ENCODE results near the gene WSB2. TPM values are rescaled to one million over a fixed set of nuclear protein-coding genes. Genes with fewer than 3 reads are reported as not detected.

WSB2 gene
- total RNA-seq, 1 donor: 119 TPM

DNA sequence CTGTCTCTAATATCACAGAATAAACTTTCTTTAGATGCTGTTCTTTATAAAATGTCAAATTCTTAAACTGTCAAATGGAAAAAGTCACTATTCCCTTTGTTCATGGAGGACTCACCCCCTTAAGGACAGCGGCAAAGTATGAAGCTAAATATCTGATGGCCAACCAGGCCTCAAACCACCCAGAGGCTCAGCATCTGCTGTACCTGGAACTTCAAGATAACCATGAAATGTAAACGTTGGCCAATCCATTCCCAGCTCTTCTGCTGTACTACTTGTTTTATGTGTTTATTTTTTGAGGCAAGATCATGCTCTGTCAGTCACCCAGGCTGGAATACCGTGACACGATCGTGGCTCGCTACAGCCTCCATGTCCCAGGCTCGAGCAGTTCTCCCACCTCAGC is 28.8 kb downstream of the WSB2 start:
- H3K36me3 ChIP-seq (ENCODE audit: insufficient read depth, low read length): peaks cover 86% of the 10 kb centered on the region
- TF ChIP-seq, protein P1, sequence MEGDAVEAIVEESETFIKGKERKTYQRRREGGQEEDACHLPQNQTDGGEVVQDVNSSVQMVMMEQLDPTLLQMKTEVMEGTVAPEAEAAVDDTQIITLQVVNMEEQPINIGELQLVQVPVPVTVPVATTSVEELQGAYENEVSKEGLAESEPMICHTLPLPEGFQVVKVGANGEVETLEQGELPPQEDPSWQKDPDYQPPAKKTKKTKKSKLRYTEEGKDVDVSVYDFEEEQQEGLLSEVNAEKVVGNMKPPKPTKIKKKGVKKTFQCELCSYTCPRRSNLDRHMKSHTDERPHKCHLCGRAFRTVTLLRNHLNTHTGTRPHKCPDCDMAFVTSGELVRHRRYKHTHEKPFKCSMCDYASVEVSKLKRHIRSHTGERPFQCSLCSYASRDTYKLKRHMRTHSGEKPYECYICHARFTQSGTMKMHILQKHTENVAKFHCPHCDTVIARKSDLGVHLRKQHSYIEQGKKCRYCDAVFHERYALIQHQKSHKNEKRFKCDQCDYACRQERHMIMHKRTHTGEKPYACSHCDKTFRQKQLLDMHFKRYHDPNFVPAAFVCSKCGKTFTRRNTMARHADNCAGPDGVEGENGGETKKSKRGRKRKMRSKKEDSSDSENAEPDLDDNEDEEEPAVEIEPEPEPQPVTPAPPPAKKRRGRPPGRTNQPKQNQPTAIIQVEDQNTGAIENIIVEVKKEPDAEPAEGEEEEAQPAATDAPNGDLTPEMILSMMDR (IDR thresholded peaks at IDR 0.05; ENCODE audit: extremely low read depth, low read depth, low read length): no peak

DNA sequence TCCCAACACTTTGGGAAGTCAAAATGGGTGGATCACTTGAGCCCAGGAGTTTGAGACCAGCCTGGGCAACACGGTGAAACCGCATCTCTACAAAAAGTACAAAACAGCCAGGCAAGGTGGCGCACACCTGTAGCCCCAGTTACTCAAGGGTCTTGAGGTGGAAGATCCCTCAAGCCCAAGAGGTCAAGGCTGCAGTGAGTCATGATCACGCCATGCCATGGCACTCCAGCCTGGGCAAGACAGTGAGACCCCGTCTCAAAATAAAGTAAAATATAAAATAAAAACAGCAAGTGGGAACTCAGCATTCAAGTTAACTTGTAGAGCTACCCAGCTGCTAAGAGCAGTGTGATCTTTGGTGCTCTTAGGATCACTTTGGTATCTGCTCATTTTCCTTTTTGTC is 31.8 kb downstream of the WSB2 start:
- peaks cover 4% of the 10 kb centered on the region for H3K4me1 ChIP-seq (ENCODE audit: insufficient read depth, low read length)
- H3K9me3 ChIP-seq (ENCODE audit: low read depth, low read length): no peaks in the 10 kb centered on the region
- no peaks in the 10 kb centered on the region for H3K27me3 ChIP-seq (ENCODE audit: insufficient read depth, low read length)
- peaks cover 2% of the 10 kb centered on the region for H3K79me2 ChIP-seq (ENCODE audit: insufficient read depth, low read length)
- no peak overlapping the region for H3K4me2 ChIP-seq (ENCODE audit: insufficient read depth, low read length)
- no peak overlapping the region for H3K27ac ChIP-seq (ENCODE audit: low read depth, low read length)
- H3K36me3 ChIP-seq (ENCODE audit: insufficient read depth, low read length): peaks cover 76% of the 10 kb centered on the region
- DNase-seq (ENCODE audit: insufficient read length, low spot score, missing footprints): no peak
- no peak overlapping the region for H2AFZ ChIP-seq (ENCODE audit: low read length)
- H3K4me3 ChIP-seq (ENCODE audit: insufficient read depth, low read length): no peak overlapping the region
- TF ChIP-seq, protein P1 (IDR thresholded peaks at IDR 0.05; ENCODE audit: extremely low read depth, low read depth, low read length): no peak
- H4K20me1 ChIP-seq (ENCODE audit: insufficient read depth, low read length): peaks cover 2% of the 10 kb centered on the region

More for the DNA sequence above, 28.8 kb downstream of the WSB2 start:
- H3K9me3 ChIP-seq (ENCODE audit: low read depth, low read length): no peaks in the 10 kb centered on the region
- no peak for DNase-seq (ENCODE audit: insufficient read length, low spot score, missing footprints)
- H3K27ac ChIP-seq (ENCODE audit: low read depth, low read length): no peak overlapping the region
- no peaks in the 10 kb centered on the region for H3K27me3 ChIP-seq (ENCODE audit: insufficient read depth, low read length)
- peaks cover 10% of the 10 kb centered on the region for H4K20me1 ChIP-seq (ENCODE audit: insufficient read depth, low read length)
- no peak overlapping the region for H3K4me2 ChIP-seq (ENCODE audit: insufficient read depth, low read length)
- no peak overlapping the region for H2AFZ ChIP-seq (ENCODE audit: low read length)
- H3K4me3 ChIP-seq (ENCODE audit: insufficient read depth, low read length): no peak overlapping the region
- H3K79me2 ChIP-seq (ENCODE audit: insufficient read depth, low read length): peaks cover 2% of the 10 kb centered on the region
- peaks cover 4% of the 10 kb centered on the region for H3K4me1 ChIP-seq (ENCODE audit: insufficient read depth, low read length)

DNA sequence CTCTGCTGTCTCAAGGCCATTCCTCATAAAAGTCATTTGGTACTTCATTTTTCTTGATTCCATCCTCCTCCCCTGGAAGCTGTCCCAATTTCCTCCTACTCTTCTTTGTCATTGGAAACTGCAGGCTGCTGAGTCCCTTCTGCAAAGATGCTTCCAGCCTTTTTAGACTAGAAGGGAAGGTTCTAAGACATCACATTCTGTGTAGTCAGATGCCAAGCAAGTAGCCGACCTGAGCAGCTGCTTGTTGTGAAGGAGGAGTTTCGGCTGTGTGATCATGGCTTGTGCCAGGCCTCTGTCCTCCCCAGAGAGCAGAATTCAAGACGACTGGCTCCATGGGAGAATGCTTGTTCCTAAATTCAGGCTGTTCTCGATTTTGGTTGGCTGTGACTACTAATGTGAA is 35.8 kb downstream of the WSB2 start:
- Histone ChIP-seq H4K20me1 (ENCODE audit: insufficient read depth, low read length) (no peaks in the 10 kb centered on the region), H3K4me3 (ENCODE audit: insufficient read depth, low read length) (no peak overlapping the region), H3K4me1 (ENCODE audit: insufficient read depth, low read length) (no peaks in the 10 kb centered on the region), H3K4me2 (ENCODE audit: insufficient read depth, low read length) (no peak overlapping the region), H2AFZ (ENCODE audit: low read length) (no peak overlapping the region), H3K79me2 (ENCODE audit: insufficient read depth, low read length) (no peaks in the 10 kb centered on the region), H3K9me3 (ENCODE audit: low read depth, low read length) (no peaks in the 10 kb centered on the region), H3K36me3 (ENCODE audit: insufficient read depth, low read length) (peaks cover 39% of the 10 kb centered on the region), H3K27me3 (ENCODE audit: insufficient read depth, low read length) (no peaks in the 10 kb centered on the region), H3K27ac (ENCODE audit: low read depth, low read length) (no peak overlapping the region)
- TF ChIP-seq, protein P1 (IDR thresholded peaks at IDR 0.05; ENCODE audit: extremely low read depth, low read depth, low read length): no peak
- no peak for DNase-seq (ENCODE audit: insufficient read length, low spot score, missing footprints)

DNA sequence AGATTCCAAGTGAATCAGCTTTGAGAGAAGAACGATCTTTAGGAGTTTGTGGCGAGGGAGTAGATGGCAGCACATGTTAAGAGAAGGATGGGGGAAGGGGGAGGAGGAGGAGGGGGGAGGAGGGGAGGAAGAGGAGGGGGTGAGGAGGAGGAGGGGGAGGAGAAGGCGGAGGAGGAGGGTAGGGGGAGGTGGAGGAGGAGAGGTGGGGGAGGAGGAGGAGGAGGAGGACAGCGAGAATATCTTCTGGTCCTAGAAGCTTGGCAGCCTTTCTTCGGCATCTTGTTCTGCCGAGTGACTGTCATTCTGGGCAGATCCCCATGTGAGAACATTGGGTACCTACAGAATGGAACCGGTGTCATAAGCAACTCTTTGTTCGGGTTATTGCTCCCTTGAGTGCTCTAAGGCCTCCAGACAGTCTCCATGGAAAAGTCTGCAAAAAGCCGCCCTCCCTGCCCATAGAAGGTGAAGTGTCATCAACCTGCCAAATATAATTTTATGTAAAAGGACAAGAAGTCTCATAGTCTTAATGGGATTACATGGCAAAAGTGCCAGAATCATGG is 37.6 kb downstream of the WSB2 start:
- no peak for DNase-seq (ENCODE audit: insufficient read length, low spot score, missing footprints)
- peaks cover 38% of the 10 kb centered on the region for H3K36me3 ChIP-seq (ENCODE audit: insufficient read depth, low read length)
- no peaks in the 10 kb centered on the region for H3K4me1 ChIP-seq (ENCODE audit: insufficient read depth, low read length)
- H3K79me2 ChIP-seq (ENCODE audit: insufficient read depth, low read length): no peaks in the 10 kb centered on the region
- H3K4me2 ChIP-seq (ENCODE audit: insufficient read depth, low read length): no peak overlapping the region
- TF ChIP-seq, protein P1 (IDR thresholded peaks at IDR 0.05; ENCODE audit: extremely low read depth, low read depth, low read length): no peak
- H2AFZ ChIP-seq (ENCODE audit: low read length): no peak overlapping the region
- H4K20me1 ChIP-seq (ENCODE audit: insufficient read depth, low read length): no peaks in the 10 kb centered on the region
- H3K27ac ChIP-seq (ENCODE audit: low read depth, low read length): no peak overlapping the region
- no peaks in the 10 kb centered on the region for H3K9me3 ChIP-seq (ENCODE audit: low read depth, low read length)
- H3K27me3 ChIP-seq (ENCODE audit: insufficient read depth, low read length): no peaks in the 10 kb centered on the region
- H3K4me3 ChIP-seq (ENCODE audit: insufficient read depth, low read length): no peak overlapping the region
